NCI-H1694 treated with DMSO at 0.1 percent for 48 hours (cell line): ENCODE measurements around the gene USP47.

Experiments
- DNase-seq: peaks from one replicate; lab custom pipeline; 2025; lab: John Stamatoyannopoulos, UW

The USP47 gene

DNA sequence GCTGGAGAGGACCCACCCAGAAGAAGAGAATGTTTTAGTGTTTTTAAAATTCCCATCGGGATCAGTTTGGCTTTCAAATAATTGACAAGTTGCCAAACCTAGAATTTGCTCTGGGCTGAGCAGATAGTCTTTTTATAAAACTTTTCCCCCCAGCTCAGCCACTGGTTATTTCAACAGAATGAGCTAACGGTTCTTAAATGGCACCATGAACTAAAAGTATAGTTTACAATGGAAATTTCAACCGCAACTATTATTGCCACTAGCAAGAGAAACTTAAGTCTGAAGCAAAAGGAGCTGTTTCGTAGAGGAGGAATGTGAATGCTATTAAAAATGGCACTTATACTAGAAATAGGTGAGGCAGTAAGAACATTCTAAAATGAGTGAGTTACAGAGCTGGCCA is 163.3 kb downstream of the USP47 start:
- DNase-seq: no peak

DNA sequence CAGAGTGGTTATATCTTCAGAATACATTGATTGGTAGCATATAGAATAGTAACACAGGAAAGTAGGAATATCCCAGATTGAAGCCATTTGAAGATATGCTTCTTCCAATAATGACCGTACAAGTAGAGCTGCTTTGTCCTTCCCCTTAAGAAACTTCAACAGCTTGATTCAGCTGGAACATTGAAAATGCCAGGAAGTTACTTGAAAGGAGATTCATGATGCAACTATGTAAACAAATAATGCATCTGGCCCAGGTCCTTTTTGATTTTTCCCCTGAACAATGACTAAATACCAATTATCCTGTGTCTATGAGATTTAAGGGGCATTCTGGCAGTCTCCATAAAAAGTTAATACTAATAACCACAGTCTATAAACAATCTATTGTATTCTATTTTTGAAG is 163.7 kb downstream of the USP47 start:
- DNase-seq: no peak

DNA sequence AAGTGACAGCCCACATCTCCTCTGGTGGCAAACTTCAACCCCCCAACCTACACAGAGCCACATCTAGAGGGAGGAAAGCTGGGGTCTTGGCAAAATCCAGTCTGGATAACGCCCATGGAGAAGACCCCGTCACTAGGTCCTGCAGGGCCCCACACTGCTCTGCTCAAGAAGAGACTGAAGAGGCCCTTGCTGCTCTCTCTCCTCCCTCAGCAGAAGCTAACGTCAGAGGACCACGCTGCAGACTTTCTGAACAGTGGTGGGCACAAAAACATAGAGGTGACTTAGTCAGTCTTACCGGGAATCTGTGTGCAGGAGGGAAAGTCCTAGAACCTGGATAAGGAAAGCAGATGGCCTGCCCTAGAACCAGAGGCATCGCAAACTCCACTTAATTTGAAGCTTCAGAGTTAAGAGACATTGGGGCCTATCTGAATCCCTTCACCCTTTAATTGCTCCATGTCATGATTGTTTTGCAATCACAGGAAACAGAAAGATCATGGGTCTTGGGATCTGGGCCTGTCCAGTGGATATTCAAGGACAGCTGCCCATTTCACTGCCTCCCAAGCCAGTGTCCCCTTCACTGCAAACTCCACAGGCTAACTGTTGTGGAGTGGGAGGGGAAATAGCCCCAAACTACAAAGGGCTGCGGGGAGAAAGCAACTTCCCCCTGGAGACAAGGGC is 164.9 kb downstream of the USP47 start:
- DNase-seq: no peak

DNA sequence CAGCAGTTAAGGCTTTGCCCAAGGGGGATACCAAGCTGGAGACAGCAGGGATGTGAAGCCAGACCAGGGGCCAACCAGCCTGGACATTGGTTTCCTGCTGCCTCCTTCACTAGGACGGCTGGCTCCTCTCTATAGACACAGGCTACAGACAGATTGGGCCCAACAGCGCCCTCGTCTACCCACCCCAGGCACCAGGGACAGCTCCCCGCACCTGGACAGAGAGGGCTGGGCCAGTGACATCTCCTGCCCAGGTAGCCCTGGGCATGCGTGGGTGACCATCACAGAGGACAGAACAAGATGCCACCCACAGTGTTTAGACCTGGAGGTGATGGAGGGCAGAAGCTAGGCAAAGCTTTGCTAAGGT is 165.4 kb downstream of the USP47 start:
- no peak for DNase-seq

GRCh38 chr11:12007769-12008737 is 166.3 kb downstream of the USP47 start, which contains the start of gene DKK3:
Gene DKK3 (minus strand): TSS chr11:12008626. CDS start chr11:12008582, 44 bp downstream.
- no peak for DNase-seq
